ENCODE results near the gene GAS7. TPM values are rescaled to one million over a fixed set of nuclear protein-coding genes. Genes with fewer than 3 reads are reported as not detected.
A peak's percentile ranks its signal among the peaks of the same experiment; 100 is the strongest.

GAS7 gene
- total and polyA plus RNA-seq, 2 of the 13 experiments (the other 11 are each of a cell fraction or from before 2014, with no cell fraction given), result 1.0 to 5.2 TPM

DNA sequence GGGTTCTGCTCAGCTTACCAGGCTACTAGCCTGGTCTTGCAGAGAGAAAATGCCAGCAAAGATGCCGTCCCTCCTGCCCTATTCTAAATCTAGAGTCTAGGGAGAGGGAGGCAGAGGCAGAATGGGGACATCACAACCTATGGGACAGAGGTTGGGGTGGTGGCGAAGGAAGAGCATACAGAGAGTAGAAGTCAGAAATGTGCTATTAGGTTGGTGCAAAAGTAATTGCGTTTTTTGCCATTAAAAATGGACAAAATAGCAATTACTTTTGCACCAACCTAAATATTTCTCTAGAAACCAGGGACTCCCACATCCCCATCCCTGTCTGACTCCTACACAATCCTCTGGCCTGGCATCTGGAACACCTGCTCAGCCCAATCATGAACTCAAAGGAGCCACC lies 127.7 kb downstream of the GAS7 start:
- Histone ChIP-seq H3K9ac (ENCODE audit: insufficient read depth, low read depth, low read length) (no peak overlapping the region), H4K20me1 (ENCODE audit: insufficient read depth, low read length) (no peaks in the 10 kb centered on the region), H3K79me2 (ENCODE audit: insufficient read depth, low read length) (no peaks in the 10 kb centered on the region), H3K27ac (ENCODE audit: extremely low read length, insufficient read depth, low read length) (no peak overlapping the region), H3K4me3 (replicated peaks in 1 of 3; ENCODE audit: insufficient read depth in 1 of 3, low read depth in 2 of 3, low read length in 3 of 3) (no peak overlapping the region), H3K4me2 (ENCODE audit: low read depth, low read length) (no peak overlapping the region), H3K27me3 (ENCODE audit: control insufficient read depth in 1 of 2, insufficient read depth in 2 of 2, low read length in 2 of 2) (peaks cover 0 to 24% of the 10 kb centered on the region in 2 experiments; a peak in 2 of 5 replicates), H3K36me3 (replicated peaks in 1 of 2; ENCODE audit: control insufficient read depth in 1 of 2, insufficient read depth in 2 of 2, low read length in 2 of 2) (no peaks in the 10 kb centered on the region), H2AFZ (ENCODE audit: low read length) (no peak overlapping the region), H3K9me3 (ENCODE audit: low read length) (0 out of 2 replicates have a peak, but pooled peaks cover under 1% of the 10 kb centered on the region), H3K4me1 (ENCODE audit: insufficient read depth, low read length) (no peaks in the 10 kb centered on the region)
- ATAC-seq (no peak), DNase-seq (ENCODE audit: low spot score) (no peak), FAIRE-seq (no peak)
- TF ChIP-seq, protein P1, sequence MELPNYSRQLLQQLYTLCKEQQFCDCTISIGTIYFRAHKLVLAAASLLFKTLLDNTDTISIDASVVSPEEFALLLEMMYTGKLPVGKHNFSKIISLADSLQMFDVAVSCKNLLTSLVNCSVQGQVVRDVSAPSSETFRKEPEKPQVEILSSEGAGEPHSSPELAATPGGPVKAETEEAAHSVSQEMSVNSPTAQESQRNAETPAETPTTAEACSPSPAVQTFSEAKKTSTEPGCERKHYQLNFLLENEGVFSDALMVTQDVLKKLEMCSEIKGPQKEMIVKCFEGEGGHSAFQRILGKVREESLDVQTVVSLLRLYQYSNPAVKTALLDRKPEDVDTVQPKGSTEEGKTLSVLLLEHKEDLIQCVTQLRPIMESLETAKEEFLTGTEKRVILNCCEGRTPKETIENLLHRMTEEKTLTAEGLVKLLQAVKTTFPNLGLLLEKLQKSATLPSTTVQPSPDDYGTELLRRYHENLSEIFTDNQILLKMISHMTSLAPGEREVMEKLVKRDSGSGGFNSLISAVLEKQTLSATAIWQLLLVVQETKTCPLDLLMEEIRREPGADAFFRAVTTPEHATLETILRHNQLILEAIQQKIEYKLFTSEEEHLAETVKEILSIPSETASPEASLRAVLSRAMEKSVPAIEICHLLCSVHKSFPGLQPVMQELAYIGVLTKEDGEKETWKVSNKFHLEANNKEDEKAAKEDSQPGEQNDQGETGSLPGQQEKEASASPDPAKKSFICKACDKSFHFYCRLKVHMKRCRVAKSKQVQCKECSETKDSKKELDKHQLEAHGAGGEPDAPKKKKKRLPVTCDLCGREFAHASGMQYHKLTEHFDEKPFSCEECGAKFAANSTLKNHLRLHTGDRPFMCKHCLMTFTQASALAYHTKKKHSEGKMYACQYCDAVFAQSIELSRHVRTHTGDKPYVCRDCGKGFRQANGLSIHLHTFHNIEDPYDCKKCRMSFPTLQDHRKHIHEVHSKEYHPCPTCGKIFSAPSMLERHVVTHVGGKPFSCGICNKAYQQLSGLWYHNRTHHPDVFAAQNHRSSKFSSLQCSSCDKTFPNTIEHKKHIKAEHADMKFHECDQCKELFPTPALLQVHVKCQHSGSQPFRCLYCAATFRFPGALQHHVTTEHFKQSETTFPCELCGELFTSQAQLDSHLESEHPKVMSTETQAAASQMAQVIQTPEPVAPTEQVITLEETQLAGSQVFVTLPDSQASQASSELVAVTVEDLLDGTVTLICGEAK (IDR thresholded peaks at IDR 0.05), result peak; percentile 60
- TF ChIP-seq, protein P1 (CRISPR knock-in tag; IDR thresholded peaks at IDR 0.05), result no peak
- no peak for TF ChIP-seq ZNF556 (CRISPR knock-in tag; IDR thresholded peaks at IDR 0.05; ENCODE audit: borderline replicate concordance)
- 15% methylated on average over 3 of the region's 3 CpGs for WGBS (ENCODE audit: low lambda C conversion rate)
- CTCF ChIA-PET (ENCODE audit: low intra/inter-chr PET ratio, low total read pairs), result no interaction called here
- intact Hi-C loops (cut with micrococcal nuclease; ENCODE audit: unreplicated experiment), result no loop called here
- in situ Hi-C loops (cut with HindIII; ENCODE audit: extremely low pct_ligation_motif_present, low pct_unique_long_range_greater_than_20kb), result no loop called here
- POLR2A ChIA-PET, result no interaction called here
- BruUV-seq (replicated peaks), result no TSS peak
